Measurements from ENCODE around the gene ADAMTS2.
"Not testable (repeated sequence)": the region's sequence is repeated elsewhere in the genome, so short reads cannot be mapped to it uniquely, and the experiment has no call there.

Gene ADAMTS2

DNA sequence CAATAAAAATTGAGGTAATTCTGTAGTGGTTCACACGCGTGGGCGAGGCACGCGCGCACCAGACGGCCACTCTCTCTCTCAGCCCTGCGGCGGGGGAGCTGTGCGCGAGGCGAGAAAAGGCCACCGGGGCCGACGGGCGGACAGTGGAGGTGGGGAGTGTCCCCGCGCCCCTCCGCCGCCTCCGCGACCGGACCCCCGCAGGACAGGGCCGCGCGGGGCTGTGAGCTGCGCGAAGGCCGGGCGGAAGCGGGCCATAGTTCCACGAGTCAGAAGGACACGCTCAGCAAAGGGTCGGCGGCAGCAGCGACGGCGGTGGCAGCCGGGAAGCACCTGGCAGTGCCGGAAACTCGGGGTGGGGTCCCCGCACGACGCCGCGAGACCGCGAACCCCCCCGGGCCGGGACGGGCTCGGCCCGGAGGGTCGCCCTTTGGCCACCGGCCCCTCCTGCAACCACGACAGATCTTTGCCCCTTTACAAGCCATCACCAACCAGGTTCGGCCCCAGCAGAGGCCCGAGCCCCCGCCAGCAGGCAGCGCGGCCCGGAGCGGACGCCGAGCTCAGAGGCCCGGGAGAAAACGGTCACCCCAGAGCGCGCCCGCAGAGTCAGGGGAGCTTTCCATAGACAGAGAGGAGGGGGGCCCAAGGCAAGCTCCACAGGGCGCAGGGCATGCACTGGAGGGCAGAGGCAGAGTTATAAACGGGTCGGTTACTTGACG is 224.2 kb downstream of the ADAMTS2 start:
- DNase-seq = no peak

DNA sequence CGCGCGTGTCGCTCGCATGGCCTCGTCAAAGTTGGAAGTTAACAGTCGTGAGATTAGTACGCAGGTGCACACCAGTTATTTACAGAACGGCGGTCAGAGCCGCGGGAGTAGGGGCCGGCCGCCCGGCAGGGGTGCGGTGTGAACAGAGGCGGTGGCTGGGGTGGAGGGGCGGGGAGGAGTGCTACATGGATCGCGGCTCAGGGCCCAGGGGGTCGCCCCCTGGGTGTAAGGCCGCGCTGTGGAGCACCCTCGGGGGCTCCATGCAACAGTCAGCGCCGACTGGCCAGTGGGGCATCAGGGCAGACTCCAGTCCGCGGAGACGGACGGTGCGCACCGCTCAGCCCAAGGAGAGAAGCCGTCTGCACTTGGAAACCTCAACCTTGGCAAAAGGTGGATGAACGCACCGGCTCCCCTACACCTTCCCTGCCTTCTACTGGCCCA is 224.8 kb downstream of the ADAMTS2 start:
- DNase-seq = no peak

GRCh38 chr5:179119415-179120170 is 225.7 kb downstream of the ADAMTS2 start:
- no peak for DNase-seq

DNA sequence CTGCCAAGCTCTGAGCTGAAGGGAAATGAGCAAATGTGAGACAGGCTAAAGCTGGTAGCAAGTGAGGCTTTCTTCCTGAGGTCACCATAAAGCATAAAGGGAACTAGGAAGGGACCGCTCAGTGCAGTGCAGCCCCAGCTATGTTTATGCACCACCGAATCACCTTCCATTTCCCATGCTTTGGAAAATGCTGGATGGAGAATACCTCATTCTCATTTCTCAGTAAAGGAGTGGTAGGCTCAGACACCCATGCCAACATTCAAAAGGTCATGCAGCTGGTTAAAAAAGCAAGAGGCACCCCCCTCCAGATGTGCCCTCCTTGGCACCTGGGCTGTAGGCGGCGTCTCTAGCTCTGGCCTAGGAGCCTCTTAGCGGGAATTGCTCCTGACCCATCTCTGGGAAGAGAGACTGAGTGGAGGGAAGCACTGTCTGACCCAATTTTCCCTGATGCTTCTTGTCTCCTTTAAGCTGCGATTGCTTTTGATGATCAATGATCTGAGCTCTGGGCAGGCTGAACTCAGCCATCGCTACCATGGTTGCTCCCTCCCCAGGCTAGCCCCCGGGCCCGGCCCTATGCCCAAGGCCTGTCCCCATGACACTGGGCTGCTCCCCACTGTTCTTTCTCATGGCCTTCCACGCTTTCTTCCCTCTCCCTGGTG is 226.4 kb downstream of the ADAMTS2 start:
- no peak for DNase-seq

DNA sequence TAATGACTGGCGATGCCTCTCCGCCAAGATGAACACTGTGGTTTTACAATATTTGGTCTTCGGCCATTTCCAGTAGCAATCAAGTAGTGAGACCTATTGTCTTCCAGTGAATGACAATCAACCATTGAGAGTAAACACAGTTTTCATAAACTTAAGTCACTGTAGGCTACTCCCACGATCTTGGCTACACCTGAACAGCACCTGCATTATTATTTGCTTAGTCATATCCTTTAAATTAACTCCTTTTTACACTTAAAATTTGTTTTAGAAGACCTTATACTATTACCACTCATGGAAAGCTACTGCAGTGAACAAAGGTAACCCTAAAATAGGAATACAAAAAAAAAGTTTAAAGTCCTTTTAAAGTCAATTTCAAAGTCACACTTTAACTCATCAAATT is 226.9 kb downstream of the ADAMTS2 start:
- no peak for DNase-seq

DNA sequence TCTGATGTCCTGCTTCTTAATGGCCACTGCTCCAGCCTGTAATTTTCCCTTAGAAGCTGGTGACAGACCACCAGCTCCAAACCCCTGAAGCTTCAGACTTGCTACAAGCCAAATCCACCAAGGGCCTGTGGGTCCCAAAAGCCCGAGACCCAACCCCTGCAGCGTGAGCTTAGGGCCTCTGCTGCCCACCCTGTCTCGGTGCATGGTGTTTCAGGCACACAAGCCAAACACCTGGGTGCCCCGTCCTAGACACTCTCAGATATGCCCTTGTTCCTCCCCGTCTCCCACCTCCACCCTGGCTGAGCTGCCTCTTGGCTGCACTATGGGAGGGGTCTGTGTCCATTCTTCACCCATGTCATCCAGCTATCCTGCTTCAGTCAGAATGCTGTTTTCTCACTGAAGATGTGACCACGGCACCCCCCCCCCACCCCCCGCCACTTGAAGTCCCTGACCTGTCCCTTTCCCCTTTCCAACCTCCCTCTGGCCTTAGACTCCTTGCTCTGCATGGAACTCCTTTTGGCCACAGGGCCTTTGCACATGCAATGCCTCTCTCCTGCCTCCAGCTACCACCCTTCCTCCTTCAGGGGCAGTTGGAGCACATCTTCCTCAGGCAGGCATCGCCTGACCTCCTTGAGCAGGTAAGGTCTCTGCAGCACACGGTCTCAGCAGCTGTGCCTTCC is 229.3 kb downstream of the ADAMTS2 start:
- no peak for DNase-seq

- no peak for DNase-seq
Observed at GRCh38 chr5:179115307-179115706, 230.0 kb downstream of the ADAMTS2 start.

DNA sequence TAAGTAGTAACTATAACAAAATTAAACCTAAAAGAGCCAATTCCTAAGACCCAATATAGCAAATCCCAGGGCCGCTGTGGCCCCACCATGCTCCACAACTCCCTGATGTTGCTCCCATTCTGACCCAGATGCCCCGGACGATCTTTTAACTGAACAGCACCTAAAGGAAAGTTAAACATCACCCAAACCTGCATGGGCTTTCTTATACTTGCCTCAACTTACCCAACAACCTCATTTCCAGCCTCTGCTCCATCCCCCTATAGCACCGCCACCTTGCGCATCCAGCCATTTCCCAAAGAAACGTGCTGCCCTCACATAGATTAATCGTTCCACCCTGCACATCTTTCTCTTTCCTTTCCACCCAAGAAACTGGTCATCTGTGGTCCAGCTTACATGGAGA is 230.5 kb downstream of the ADAMTS2 start:
- no peak for DNase-seq

DNA sequence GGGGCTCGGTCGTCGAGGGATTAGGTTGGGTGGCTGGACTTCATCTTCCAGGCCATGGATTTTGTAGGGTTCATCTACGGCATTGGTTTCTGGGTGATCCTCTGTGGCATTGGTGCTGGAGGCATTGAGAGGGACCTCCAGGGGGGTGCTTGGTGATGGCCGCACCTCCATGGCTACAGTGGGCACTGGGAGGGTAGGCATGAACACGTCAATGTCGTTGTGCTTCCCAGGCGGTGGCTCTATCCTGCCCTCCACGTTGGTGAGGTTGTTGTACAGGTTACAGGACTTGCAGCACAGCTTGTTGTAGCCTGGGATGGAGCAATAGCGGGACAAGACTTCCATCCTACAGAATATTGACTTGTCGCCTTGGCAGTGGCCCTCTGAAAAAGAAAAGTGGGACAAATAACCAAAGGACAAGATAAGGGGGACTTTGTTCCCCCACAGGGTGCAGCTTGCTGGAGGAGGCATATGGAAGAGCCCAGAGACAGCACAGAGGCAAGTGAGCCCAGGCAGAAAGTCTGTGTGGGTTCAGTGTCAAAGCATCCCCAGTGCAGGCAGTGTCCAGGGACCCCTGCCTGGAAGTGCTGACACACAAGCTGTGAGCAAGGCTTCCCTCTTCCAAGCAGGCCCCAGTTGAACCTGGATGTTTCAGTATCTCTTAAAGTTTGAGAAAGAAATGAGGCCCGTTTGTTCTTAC is 231.2 kb downstream of the ADAMTS2 start:
- no peak for DNase-seq

DNA sequence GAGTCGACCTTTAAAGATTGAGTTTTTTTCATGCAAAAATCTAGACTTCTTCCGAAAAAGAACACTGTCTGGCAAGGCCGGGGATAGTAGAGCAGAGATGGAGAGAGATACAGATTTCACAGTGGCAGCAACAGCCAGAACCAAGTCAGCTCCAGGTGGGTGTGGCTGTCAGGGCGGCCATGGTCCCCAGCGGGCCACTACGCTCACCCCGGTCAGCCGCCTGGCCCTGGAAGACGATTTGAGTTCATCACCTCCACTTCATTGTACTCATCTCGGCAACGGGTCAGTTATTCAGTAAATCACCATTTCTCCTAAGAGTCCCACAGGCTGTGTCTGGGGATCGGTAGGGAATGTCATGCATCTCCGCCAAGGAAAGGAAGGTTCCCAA is 232.1 kb downstream of the ADAMTS2 start:
- DNase-seq = no peak

- no peak for DNase-seq
Observed at GRCh38 chr5:179112469-179113142, 232.7 kb downstream of the ADAMTS2 start.

DNA sequence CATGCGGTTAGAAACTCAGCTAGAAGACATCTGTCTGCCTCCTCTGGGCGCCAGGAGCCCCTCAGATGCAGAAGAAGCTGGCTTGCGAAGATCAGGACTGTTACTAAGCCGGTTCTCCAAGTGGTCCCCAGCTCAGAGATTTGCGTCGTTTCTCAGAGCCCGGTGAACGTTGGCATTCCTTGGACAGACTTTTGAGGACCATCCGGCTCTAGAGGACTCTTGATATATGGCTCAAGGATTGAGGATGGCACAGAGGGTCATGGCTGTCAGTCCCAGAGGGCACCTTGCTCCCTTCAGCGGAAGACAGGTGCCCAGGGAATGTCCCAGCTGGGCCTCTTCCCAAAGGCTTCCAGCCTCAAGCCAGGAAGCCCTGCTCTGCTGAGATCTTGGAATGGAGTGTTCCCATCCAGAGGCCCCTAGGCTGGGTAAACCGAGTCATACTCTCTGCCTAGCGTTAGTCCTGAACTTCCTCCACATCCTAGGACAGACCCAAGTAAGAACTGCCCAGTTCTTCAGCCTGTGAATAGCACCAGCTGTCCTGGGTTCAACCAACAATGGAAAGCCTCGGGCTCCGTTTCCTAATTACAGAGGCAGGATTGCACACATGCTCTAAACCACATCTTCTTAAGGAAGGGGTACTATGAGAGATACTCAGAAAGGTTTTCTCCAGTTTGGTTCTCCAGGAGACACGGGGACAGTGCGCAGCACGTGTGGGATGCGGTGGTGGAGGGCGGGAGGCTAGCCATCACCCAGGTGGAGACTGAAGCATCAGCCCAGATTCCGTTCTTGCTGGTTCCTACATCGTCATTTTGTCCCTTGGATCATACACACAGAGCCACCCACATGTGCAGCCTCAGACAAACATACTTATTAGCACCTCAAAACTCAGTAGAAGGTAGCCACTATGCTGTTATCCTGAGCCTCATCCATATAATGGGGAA is 233.7 kb downstream of the ADAMTS2 start:
- DNase-seq = no peak

DNA sequence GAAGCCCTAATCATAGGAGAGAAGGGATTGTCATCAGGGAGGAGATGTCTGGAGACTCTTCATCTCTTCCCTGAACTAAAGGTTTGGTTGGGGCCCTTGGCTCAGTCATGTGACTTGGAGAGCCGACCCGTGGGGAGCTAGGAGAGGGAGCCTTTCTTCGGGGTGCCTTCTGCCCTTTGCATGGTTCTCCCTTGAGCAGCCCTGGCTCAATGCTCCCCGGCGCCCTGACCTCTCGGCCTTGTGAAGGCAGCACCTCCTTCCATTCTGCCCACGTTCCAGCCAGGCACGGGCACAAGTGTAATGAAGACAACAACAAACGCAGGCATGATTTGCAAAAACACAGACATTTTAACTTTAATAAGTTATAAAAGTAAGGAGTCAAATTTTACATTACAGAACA is 234.7 kb downstream of the ADAMTS2 start:
- no peak for DNase-seq

DNA sequence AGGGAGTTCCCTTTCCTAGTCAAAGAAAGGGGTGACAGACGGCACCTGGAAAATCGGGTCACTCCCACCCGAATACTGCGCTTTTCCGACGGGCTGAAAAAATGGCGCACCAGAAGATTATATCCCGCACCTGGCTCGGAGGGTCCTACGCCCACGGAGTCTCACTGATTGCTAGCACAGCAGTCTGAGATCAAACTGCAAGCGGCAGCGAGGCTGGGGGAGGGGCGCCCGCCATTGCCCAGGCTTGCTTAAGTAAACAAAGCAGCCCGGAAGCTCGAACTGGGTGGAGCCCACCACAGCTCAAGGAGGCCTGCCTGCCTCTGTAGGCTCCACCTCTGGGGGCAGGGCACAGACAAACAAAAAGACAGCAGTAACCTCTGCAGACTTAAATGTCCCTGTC is 244.0 kb downstream of the ADAMTS2 start:
- not testable (repeated sequence) for DNase-seq

DNA sequence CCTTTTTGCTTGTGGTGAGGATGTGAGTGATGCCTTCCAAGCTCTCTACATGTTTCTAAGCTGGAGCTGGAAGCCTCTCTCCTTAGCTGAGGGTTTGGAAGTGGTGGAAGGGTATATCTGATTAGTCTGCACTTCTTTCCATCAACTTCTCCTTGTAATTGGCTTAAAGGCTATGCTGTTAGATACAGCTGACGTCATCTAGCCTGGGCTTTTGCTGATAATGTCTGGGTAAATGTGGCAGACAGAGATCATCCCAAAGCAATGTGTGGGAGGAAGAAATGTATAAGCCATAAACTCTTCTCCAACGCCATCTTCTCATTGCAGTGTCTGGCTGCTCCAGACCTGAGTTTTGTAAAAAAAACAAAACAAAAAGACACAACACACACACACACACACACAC is 255.8 kb downstream of the ADAMTS2 start:
- DNase-seq = no peak

DNA sequence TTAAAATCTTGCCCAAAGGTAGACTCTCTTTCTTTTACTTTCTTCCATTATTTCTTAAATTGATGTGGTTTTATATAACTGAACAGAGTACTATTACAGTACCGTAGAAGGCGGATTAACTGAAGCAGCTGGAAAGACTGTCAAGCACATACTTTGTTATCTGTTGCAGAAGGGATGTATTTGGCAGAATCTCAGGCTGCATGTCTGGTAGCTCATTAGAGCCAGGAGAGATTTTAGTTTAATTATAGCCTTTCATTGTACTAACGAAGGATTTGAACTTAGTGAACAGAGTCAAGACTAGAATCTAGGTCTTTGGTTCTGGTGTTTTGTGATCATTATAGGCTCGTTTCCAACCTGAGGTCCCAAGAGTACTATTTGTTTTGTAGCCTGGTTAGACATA is 264.5 kb downstream of the ADAMTS2 start:
- DNase-seq = no peak

GRCh38 chr5:179079165-179079987 is 265.9 kb downstream of the ADAMTS2 start:
- no peak for DNase-seq

DNA sequence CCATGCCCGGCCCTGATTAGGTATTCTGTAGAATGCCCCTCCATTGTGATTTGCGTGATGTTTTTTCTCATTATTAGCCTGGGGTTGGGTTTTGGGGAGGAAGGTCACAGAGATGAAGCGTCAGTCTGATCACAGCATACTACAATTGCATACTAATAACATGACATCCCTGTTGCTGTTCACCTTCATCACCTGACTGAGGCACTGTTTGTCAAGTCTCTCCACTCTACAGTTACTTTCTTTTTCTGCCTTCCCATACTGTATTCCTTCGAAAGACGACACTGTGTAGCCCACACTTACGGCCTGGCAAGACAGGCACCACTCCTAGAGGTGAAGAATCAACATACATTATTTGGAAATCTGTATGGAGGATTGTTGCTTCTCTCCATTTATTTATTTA is 279.6 kb downstream of the ADAMTS2 start:
- DNase-seq = no peak

DNA sequence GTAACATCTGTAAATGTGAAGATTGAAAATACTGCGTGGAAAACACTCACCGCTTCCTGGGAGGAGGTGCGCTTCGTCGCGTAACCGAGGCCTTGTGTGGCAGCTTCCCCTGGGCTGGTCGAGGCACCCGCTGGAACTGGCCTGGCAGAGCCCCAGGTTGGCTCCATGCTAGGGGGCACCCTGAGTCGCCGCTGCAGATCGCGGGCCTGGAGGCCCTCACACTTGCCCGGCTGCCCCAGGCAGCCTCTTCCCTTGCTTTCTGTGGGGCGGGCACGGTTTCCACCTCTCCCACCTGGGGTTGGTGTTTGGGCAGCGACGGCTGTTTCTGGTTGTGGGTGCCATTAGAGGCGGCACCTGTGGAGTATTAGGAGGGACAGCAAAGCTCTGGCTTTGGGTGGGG is 284.2 kb downstream of the ADAMTS2 start:
- no peak for DNase-seq
